Measurements from ENCODE around the gene CFAP74.
A peak's percentile ranks its signal among the peaks of the same experiment; 100 is the strongest.

The CFAP74 gene

DNA sequence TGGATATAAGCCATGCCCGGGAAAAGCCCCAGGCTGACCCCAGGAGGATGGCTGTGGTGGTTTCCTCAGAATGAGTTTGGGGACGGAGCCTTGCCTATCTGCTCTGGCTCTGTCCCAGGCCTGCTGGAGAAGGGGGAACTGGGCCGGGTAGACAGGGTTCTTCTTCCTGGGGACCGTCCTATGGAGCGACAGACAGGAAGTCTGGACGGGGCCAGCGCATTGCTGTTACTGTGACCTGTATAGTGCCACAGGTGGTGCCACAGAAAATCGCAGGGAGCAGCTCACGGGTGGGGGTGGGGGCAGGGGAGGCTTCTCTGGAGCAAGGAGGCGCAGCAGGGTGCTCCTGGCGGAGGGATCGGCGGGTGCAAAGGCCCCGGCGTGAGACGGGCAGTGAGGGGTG lies 36.4 kb downstream of the CFAP74 start:
- no peak for DNase-seq

DNA sequence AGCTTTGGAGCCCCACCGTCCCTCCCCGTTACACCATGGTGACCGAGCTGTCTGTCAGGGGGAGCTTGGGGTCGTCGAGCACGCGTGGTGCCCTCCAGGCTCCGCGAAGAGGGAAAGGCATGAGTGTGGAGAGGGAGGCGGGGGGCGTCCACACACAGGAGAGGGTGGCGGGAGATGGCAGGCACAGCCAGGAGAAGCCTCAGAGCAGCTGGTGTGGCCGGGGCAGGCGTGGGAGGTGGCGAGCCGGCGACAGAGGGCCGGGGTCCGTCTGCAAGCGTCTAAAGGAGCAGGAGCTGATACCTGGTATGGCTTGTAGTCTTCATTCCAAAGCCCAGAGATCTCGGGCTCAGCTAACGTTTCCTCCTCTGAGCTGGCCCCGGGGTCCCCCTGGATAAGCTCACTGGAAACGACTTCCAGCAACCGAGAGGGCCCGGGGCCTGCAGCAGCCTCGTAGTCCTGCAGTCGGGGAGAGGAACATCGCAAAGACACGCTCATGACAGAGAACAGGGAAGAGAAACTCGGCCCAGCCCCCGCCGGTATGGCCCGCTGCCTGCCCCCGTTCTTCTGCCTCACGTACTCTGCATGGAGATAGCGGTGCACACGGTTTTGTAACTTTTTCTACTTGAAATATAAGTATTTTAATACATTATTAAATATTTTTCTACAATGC lies 37.4 kb downstream of the CFAP74 start:
- no peak for DNase-seq

DNA sequence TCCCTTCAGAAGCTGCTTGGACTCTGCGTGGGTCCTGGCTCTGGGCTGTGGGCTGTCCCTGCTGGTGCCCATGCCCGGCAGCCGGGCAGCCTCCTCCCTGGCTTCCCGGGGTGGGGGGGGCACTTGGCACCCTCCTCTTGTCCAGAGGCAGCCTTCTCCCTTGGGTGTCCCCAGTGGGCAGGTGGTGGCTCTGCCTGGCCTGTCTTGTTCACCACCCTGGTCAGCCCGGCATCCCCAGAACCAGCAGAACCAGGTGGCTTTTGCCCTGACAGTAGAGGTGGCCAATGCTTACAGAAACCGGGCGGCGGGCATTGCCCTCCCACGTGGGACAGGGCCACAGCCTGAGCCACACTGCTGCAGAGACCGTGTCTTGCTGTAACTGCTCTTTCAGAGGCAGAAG lies 38.0 kb downstream of the CFAP74 start:
- no peak for DNase-seq

DNA sequence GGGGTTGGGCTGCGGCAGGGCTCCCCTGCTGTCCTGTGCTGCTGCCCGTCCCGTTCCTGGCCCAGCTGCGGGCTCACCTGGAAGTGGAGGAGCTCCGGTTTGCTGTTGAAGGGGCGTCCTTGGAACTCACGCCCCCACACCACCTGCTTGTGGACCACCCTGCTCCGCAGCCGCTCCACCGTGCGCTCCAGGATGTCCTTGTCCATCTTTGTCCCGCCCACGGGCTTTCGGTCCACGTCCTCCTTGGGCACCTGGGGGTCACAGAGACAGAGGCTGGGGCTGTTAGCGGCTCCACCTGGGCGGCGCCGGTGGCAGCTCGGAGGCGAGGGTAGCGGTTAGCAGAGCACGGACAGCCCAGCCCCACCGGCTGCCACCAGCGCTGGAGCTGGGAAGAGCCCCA lies 38.8 kb downstream of the CFAP74 start:
- DNase-seq, result no peak

DNA sequence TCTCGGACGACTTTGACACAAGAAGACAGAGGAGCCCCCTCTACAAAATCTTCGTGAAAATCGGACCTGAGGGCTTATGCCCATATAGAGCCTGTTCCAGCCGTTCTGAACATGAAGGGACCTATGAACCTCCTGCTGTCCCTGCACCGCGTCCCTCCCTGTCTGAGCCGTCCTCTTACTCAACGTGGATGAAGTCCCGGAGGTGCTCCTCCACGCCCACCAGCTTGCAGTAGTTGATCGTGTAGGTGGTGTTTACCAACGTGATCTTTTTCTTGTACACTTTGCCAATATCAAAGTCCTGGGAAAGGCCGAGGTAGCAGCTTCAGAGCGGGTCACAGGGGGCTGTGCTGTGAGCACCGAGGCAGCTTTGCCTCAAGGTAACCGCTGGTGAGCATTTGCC lies 40.0 kb downstream of the CFAP74 start:
- DNase-seq, result no peak

DNA sequence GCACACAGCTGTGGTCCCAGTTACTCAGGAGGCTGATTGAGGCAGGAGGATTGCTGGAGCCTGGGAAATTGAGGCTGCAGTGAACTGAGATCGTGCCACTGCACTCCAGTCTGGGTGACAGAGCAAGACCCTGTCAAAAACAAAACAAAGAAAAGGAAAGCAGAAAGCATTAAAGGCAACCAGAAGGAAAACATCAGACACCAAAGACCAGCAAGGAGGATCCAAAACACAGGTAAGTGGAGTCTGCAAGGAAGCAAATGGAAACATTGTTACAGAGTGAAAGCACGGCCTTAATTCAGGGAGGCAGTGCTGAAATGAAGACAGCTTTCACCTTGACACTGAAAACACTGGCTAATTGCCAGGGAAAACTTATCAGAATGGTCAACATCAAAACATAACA lies 40.8 kb downstream of the CFAP74 start:
- DNase-seq, result no peak

DNA sequence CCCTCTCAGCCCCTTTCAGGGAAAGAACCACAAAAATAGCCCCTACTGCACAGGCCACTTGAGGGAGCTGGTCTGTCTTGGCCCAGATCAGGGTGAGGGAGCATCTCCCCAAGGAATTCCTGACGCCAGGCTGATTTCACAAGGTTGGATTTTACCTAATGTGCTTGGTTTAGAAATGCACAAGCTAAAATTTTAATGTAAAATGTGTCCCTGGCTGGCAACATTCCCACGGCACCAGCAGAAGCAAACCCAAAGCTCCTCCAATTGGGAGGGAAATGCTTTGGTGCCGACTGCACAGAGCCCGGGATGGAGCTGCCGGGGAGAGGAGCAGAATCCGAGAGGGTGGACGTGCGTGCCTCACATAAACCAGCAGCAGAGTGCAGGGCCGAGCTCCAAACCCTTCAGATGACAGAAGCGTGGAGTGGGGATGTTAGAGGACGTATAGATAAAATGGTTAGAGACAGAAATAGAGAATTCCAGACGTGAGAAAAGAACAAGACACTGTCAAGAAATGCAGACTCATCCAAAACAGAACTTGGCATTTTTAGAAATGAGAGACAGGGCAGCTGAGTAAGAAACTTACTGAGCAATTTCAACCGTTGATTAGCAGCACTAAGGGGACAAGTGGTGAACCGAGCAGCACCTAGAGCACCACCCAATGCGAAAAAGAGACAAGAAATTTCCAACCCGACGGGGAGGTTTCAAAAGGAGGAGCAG lies 42.9 kb downstream of the CFAP74 start:
- DNase-seq, result no peak

DNA sequence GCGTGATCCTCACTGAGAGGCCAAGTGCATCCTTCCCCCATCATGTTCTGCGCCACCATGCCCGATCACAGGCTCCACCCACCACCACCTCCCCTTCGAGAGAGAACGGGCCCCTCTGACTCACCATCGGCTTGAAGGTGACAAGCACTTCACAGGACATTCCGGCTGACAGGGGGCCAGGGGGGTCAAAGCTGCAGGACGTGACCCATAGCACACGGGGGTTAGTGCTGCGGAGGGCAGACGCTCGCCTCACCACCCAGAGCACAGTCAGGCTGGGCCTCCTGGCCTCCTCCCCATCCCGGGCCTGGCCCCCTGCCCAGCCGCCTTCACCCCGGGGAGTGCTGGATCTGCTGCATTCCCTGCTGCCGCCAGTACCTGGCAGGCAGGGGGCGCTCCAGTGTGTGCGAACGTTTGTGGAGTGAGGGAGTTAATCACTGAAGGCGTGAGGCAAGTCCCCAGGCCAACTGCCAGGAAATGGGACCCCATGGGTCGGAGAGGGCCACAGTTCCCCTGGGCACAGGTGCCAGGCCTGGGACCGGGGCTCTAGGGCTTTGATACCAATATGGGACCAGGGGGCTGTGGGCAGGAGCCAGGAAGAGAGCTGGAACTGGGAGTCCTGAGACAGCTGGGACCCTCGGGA lies 43.6 kb downstream of the CFAP74 start:
- DNase-seq, result peak; percentile 56 to 69

DNA sequence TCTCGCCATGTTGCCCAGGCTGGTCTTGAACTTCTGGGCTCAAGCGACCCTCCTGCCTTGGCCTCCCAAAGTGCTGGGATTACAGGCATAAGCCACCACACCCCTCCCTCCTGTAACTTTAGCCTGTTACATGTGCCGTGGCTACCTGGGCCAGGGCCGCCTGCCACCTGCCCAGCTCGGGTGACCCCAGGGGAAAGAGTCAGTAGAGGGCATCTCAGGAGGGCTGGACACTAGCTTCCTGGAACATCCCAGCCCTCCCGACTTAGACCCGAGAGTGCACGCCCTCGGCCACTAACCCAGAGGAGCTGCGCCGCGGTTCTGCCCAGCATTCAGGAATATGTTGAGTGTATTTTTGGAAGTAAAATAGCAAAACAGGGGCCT lies 44.1 kb downstream of the CFAP74 start:
- no peak for DNase-seq

DNA sequence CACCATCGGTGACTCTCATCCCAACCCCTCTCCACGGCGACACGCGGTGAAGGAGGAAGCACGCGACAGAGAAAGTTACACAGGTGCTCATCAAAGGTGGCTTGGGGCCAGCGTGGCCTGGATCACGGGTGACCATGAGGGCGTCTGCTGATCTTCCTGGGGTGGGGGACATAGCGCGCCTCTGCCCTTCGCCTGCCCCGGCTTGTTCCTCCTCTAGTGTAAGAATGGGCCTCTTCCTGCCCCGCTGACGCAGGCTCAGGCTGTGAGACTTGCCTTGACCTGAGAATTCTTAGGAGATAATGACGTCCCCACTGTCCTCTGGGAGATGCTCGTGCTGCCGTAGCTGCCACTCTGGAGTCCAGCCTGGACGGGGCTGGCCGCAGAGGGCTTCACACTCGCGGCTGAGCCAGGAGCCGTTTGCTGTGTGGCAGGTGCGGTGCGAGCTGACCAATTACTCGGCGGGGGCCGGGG lies 45.5 kb downstream of the CFAP74 start:
- no peak for DNase-seq

DNA sequence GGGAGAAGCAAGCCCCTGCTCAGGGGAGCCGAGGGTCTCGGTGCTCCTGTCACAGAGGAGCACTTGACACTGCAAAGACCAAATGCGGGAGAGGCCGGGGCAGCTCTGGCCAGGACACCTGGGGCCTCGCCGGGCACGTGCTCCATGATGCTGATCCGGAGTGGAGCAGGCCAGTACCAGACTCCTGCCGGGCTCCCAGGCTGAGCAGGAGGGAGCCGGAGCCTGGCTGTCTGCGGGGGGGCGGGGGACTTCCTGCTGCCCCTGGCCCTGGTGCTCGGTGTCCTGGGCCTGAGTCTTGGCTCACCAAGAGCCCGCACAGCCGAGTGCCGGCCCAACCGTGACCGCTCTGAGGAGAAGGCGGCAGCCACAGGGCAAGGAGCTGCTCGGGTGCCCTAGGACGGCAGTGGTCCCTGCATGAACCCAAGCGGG lies 46.0 kb downstream of the CFAP74 start:
- no peak for DNase-seq

DNA sequence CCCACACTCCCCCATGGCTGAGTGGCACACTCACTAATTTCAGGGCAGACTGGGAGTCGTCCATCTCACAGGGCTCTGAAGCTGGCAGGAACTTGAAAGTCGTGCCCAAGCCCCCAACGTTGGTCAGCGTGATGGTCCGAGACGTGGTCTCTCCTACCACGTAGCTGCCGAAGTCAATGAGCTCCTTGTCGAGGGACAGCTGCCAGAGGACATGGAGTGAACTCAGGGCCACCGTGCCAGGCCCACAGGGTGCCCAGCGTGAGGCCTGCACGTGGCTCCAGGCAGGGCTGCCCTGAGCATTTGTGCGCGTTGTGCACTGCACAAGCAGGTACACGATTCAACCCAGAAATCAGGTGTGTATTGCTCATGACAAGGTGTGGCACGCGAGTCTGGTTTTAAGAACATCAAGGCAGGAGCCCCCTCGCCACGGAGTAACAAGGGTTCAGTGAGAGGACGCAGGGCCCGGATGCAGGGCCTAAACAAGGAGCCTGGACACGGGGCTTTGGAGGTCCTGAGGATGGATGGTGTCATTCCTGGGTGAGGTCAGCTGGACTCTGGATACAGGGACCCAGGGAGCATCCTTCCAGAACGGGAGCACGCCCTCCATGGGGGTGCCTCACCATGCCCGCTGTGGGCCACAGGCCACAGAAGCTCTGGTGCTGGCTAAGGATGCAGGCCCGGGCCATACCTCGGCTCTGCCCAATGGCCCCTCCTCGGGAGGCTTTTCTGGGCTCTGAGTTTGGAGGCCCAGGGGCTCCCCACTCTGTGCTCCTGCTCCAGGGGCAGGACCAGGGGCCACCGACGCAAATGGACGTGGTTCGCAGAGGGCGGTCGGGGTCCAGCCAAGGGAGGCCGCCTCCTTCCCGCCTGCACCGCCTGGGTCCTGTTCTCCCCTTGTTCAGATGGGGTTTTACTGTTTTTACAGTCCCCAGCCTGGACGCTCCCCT lies 46.7 kb downstream of the CFAP74 start:
- DNase-seq, result no peak

DNA sequence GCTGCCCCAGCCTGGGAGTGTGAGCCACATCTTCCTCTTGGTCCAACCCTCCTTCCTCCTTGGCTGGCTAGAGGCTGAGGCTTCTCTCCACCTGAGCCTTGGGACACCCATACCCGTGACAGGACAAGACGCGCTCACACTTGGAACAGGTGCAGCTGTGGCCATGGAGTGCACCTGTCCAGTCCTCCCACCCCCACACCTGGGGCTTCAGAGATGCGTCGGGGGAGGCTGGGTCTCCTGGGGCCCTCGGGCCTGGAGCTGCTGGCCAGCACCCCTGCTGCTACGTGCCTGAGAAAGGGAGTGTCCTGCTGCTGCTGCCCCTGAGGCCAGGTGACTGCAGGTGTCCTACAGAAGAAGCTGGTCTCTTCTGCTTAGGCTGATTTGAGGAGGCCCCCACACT lies 47.5 kb downstream of the CFAP74 start:
- no peak for DNase-seq

DNA sequence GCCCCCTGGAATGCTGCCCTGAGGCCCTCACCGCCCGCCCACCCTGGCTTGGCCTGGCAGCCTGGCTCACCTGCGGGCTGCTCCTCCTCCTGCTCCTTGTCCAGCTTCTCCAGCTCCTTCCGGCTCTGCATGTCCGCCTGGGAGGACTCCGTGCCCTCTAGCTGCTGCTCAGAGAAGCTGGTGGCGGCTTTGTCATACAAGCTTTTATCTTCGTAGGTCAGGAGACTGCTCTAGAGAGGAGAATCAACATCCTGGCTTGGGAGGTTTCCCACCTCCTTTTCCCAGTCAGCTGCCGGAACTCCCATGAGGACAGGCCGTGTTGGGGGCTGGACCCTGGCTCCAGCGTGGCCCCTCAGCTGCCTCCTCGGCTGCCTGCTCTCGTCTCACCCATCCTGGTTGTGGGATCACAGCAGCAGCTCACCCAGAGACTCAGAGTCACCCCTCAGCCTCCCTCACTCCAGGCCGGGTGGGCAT lies 47.9 kb downstream of the CFAP74 start:
- DNase-seq, result no peak

DNA sequence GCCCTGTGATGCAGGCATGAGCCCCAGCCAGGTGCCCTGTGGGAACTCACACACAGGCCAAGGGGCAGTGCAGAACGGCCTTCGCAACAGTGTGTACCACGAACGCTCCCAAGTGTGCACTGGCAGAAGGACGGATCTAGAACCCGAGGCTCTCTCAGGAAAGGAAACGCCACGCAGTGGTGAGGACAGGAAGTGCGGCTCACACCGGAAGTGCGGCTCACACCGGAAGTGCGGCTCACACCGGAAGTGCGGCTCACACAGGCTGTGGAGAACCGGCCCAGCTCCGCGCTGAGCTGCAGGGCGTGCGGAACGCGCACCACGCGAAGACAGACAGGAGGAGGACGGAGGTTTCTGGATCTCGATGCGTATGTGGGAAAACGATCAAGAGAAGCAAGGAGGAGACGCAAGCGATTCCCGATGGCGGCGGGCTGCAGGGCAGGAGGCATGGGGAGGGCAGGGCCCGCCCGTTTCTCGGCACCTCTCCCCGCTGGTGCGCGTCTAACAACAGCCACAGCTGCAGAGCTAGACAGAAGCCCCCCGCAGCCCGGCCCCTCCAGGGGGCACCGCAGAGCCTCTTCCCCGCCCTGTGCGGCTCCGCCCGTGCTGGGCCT lies 48.6 kb downstream of the CFAP74 start:
- no peak for DNase-seq

DNA sequence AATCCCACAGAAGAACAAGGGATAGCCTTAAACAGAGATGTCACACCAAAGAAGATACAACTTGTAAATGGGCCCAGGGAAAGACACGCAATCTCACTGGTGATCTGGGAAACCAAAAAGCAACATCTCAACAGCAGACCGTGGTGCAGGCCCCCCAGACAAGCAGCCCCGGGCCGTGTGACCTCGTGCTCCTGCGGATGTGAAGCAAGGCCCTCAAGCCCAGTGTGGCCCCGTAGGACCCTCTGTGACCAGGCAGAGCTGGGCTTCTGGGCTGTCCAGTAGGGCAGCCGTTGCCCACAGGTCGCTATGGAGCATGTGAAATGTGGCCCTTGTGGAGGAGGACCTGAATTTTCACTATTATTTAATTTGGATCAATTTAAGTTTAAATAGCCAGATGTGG lies 49.6 kb downstream of the CFAP74 start:
- no peak for DNase-seq

DNA sequence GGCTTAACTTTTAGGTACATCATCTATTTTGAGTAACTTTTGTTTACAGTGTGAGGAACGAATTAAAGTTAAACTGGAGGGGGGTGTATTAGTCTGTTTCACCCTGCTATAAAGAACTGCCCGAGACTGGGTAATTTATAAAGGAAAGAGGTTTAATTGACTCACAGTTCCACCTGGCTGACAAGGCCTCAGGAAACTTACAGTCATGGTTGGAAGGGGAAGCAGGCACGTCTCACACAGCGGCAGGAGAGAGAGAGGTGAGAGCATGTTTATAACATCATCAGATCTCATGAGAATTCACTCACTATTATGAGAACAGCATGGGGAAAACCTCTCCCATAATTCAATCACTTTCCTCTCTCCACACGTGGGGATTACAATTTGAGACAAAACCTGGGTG lies 52.6 kb downstream of the CFAP74 start:
- no peak for DNase-seq

DNA sequence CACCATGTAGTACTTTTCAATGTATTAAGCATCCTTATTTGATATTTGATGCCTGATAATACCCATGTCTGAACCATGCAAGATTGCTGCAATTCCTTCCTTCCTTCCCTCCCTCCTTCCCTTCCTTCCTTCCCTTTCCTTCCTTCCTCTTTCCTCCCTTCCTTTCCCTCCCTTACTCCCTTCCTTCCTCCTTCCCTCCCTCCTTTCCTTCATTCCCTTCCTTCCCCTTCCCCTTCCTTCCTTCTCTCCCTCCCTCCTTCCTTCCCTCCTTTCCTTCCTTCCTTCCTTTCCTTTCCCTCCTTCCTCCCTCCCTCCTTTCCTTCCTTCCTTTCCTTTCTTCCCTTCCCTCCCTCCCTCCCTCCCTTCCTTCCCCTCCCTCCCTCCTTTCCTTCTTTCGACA lies 54.8 kb downstream of the CFAP74 start:
- DNase-seq, result no peak

DNA sequence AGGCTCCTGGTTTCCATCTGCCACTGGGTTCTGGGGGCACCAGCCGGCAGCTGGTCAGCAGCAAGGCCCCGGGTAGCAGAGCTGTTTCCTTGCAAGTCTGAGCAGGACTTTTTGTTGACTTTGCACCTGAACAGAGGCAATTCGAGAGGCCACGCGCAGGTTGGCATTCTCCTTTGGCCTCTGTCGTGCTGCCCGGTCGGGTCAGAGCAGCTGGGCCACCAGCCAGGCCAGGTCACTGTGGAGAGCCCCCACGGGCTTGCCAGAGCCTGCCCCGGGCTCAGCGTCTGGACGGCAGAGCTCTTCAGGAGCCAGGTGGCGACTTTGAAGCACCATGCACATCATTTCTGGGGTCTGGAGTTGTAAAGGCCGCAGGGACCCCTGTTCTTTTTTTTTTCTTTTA lies 56.1 kb downstream of the CFAP74 start:
- no peak for DNase-seq

DNA sequence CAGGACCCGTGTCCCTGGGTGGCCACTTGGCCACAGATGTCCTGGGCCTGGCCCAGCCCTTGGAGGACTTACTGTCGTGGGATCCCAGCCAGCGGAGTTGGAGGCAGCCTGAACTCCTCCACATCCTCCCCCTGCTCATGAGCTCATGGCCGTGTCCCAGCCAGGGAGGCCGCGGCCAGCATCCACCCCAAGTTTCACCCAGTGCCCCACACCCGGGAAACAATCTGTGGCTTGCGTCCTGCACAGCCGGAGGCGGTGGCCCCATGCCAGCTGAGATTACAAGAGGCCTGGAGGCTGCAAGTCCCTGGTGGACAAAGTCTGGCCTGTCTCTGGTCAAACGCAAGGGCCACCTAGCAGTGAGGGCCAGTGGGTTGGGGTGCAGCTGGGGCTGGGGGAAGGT lies 57.0 kb downstream of the CFAP74 start:
- DNase-seq, result no peak

DNA sequence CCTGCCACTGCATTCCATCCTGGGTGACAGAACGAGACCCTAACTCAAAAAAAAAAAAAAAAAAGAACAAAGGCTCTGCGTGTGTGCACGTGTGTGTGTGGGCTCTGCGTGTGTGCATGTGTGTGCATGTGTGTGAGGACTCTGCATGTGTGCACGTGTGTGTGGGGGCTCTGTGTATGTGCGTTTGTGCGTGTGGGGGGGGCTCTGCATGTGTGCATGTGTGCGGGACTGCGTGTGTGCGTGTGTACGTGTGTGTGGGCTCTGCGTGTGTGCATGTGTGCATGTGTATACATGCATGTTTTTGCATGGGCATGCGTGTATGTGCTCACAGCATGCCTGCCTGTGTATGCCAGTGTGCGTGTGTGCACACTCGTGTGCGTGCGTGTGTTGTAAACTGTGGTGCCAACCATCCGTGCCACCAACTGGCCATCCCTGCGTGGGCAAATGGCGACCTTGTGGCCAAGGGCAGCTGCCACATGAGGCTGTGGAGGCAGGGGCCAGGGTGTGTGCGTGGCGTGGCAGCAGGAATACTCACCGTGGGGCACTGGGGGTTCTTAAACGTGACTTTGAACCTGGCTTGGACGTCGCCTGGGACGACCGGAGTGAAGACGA lies 57.7 kb downstream of the CFAP74 start:
- DNase-seq, result no peak
